ENCODE measurements around the gene NFKBIE.

The NFKBIE gene

GRCh38 chr6:44257025-44257752, 8.2 kb downstream of the NFKBIE start, which contains the start of gene SLC35B2:
SLC35B2 (minus strand) TSS chr6:44257528; CDS start chr6:44257410, 118 bp downstream.
- DNase-seq: peak; percentile 41 to 54

- no peak for DNase-seq
Observed at GRCh38 chr6:44256775-44257024, 8.7 kb downstream of the NFKBIE start.

DNA sequence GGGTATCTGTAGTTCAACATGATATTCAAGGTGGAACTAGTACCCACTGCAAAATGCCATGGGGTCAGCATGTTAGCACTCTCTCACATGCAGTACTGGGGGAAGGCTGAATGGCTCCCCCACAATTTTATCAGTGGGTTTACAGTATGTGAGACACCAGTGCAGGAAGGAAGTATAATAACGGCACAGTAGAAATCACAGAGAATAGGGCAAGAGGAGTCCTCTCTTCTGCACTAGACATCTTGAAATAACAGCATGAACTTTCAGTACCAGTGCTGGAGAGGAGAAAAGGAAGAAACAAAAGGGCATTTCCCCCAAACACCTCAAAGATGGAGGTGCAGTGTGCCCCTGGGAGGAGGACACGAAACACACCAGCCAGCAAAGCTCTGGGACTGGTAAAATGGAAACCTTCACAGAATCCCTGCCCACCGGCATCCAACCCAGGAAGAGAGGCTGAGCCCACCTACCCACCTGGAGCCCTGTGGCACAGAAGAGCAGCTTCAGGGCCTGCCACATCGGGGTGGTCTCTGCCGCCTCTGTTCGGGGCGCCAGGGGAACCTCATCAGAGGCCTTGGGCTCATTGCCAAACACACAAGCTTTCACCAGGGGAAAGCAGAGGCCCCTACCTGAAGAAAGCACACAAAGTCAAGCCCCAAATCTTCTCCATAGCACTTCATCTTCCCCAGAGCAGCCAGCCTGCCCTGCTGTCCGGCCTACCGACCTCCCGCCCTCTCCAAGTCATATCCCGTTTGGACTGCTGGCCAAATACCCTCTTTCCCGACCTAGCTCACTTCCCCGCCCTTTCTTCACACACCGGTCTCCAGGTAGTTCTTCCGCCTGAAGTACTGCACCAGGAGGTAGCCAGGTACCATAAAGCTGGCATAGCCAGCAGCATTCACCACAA, 9.2 kb downstream of the NFKBIE start:
- peak; percentile 13 to 28 for DNase-seq

DNA sequence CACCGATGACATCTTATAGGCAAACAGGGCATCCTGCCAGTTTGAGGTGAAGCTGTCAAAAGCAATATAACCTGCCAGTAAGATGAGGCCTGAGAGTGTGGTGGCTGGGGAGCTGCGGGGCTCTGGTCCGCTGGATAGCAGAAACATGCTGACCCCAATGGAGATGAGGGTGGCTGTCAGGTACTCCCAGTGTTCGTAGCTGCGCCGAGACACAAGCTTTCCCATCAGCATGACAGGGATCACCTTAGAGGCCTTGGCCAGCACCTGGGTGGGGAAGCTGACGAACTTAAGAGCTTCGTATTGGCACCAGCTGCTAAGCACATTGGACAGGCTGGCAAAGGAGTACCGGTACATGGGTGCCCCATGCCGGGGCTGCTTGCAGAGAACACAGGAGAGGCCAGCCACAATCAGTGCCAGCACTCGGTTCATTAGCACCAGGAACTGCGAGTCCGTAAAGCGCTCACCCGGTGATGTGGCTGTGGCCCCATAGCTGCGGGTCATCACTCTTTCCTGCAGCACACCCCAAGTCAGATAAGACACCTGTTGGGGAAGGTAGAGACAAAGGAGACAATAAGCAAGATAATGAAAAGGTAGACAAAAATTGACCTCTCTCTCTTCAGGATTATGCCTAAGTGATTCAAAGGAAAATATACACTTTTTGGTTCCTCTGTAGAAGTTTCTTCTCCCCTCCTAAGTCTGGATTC, 10.1 kb downstream of the NFKBIE start:
- DNase-seq: peak; percentile 29 to 30

DNA sequence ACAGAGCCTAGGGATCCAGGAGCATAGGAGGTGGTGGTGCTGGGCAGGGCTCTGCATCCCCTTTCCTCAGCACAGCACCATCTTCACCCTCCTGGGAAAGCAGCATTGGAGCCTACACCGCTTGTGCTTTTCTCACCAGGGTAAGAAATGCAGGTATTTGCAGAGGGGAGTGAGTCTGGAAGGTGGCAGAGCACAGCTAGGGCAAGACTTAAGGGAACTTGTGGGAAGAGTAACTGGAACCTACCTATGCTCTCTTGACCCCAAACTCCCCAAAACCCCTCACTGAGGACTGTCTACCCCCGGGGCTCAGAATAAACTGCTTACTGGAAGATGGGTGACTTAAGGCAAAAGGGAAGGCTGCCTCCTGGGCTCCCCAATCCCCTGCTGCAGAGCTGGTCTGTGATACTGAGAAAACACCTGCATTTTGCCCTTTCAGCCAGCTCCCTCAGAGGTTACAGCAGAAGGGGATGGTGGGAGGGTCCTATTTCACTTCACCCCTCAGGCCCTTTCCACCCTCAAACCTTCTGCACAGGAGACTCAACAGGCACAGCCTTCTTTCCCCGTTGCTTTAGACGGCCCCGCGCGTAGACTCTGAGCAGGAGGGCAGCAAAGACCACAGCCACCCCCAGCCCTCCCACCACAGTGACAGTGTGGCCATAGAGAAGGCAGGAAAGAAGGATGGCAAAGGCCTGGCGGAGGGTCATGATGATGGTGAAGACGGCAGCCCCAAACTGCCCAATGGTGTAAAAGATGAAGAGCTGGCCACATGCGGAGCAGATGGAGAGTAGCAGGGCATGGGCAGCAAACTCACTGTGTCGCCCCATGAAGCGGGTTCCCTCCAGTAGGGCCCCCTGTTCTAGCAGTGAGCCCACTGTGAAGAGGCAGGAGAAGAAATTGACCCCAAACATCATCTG, 10.9 kb downstream of the NFKBIE start:
- peak in 1 of 2 experiments; percentile 18 for DNase-seq

DNA sequence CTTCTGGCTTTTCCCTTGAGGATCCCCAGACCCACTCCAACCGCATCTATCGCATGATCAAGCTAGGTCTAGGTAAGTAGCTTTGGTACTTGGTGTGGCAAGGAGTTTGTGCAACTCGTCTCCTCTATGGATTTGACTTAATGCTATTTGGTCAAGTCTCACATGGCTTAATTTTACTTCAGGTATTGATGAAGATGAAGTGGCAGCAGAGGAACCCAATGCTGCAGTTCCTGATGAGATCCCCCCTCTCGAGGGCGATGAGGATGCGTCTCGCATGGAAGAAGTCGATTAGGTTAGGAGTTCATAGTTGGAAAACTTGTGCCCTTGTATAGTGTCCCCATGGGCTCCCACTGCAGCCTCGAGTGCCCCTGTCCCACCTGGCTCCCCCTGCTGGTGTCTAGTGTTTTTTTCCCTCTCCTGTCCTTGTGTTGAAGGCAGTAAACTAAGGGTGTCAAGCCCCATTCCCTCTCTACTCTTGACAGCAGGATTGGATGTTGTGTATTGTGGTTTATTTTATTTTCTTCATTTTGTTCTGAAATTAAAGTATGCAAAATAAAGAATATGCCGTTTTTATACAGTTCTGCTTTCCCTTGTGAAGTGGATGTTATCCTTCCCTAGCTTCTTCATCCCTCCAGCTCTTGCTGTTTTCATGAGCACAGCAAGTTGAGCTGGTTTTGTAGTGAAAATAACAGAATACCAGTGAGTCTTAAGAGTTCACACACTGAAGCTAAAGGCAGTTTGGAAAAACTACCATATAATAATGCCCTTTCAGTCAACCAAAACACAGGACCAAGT, 11.8 kb downstream of the NFKBIE start:
- DNase-seq: peak; percentile 52 to 55

DNA sequence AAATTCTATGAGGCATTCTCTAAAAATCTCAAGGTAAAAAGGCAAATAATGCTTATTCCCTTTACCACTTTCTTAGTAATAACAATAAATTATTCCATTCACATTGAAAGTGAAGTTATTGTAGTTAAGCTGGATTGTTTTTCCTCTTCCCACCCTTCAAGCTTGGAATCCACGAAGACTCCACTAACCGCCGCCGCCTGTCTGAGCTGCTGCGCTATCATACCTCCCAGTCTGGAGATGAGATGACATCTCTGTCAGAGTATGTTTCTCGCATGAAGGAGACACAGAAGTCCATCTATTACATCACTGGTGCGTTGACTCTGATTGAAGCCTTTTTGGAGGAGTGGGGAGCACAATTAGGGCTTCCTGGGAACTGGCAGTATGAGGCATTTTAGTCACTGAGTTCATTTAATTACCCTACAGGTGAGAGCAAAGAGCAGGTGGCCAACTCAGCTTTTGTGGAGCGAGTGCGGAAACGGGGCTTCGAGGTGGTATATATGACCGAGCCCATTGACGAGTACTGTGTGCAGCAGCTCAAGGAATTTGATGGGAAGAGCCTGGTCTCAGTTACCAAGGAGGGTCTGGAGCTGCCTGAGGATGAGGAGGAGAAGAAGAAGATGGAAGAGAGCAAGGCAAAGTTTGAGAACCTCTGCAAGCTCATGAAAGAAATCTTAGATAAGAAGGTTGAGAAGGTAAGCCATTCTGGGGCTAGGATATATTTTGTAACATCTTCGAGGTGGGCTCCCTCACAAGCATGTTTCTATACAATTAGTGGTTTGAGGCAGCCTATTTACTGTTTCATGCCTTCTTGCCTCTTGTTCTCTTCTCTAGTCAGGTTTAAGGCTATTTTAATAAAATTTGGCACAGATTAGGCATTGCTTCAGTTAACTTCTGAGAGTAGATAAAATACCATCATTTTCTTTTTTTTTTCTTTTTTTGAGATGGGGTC, 13.5 kb downstream of the NFKBIE start:
- no peak for DNase-seq

DNA sequence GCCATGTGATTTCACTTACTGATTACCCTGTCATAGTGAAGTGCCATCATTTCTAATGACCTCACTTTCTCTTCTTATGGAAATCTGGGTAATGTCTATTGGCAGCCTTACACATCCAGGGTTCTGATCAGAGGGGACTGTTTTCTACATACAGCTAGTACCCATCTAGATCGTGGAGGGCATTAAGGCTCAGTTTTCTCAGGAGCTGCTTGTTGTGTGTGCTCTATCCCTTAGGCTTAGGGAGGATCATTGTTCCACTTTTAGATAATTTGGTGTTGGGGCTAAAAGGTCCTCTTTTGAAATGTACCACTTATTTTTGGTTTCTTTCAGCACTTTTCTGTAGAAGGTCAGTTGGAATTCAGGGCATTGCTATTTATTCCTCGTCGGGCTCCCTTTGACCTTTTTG, 14.6 kb downstream of the NFKBIE start:
- DNase-seq: no peak

- DNase-seq: no peak
Observed at GRCh38 chr6:44250067-44250717, 15.2 kb downstream of the NFKBIE start.

DNA sequence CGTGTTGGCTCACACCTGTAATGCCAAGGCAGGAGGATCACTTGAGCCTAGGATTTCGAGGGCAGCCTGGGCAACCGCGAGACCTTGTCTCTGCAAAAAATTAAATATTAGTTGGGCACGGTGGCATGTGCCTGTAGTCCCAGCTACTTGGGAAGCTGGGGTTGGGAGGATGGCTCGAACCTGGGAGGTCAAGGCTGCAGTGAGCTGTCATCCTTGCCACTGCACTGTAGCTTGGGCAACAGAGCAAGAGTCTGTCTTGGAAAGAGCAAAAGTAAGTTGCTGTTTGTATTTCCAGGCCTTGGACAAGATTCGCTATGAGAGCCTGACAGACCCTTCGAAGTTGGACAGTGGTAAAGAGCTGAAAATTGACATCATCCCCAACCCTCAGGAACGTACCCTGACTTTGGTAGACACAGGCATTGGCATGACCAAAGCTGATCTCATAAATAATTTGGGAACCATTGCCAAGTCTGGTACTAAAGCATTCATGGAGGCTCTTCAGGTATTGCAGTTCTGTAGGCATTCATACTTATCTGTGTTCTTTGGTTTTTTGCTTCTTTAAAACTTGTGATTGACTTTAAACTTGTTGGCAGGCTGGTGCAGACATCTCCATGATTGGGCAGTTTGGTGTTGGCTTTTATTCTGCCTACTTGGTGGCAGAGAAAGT, 16.1 kb downstream of the NFKBIE start:
- no peak for DNase-seq

DNA sequence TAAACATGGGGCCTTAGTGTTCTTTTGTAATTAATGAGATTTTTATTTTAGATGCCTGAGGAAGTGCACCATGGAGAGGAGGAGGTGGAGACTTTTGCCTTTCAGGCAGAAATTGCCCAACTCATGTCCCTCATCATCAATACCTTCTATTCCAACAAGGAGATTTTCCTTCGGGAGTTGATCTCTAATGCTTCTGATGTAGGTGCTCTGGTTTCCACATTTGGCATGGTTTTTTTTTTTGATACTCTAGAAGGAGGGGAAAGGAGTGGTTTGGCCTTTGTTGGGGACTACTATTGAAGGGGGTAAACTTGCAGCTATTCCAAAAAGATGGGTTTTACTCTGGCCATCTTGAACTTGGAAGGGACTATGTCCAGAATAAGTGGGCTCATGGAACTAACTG, 16.8 kb downstream of the NFKBIE start:
- DNase-seq: no peak

- DNase-seq: peak; percentile 89 to 91
Observed at GRCh38 chr6:44247338-44248302, 17.7 kb downstream of the NFKBIE start.

DNA sequence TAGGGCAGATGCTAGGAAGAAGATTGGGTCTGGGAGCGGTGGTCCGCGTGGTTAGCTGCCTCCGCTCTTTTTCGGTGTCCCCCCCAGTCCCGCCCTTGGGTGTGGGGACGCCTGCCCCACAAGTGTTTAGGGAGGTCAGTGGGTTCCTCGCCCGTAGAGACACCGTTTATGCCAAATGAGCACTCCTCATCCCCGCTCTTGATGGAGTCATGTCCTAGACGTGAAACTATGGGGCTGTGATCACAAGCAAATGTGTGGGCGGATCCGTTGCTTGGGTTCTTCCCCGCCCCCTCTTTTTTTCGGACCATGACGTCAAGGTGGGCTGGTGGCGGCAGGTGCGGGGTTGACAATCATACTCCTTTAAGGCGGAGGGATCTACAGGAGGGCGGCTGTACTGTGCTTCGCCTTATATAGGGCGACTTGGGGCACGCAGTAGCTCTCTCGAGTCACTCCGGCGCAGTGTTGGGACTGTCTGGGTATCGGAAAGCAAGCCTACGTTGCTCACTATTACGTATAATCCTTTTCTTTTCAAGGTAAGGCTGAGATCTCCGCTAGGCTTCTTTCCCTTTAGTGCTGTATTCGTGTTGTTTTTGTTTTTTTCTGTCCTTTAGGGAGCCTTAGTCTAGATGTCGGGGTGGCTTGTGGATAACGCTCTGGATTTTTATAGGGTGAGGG, 18.6 kb downstream of the NFKBIE start, which contains the start of gene HSP90AB1:
TSS of gene HSP90AB1 (plus strand) at position 439 of the 675 bp plus-strand sequence. CDS start 1,529 bp downstream, outside the sequence.
- peak; percentile 98 for DNase-seq

DNA sequence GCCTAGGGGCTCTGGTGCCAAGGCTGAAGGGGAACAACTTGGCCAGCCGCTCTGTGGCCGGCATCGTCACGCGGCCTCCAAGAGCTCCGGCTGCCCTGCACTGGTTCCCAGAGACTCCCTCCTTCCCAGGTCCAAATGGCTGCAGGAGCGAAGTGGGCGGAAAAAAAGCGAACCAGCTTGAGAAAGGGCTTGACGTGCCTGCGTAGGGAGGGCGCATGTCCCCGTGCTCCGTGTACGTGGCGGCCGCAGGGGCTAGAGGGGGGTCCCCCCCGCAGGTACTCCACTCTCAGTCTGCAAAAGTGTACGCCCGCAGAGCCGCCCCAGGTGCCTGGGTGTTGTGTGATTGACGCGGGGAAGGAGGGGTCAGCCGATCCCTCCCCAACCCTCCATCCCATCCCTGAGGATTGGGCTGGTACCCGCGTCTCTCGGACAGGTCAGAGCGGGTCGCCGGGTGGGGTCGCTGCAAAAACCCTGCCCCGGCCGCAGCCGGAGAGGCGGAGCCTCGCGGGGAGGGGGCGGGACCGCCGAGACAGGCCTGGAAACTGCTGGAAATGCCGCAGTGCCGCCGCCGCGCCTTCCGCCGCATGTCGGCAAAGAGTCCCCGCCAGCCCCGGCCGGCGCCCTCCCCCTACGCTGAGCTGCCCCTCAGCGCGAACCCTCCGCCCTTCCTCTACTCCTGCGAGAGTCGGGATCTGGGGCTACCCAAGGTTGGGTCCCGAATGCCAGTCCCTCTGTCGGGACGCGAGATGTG, 19.3 kb downstream of the NFKBIE start:
- peak; percentile 74 to 78 for DNase-seq

DNA sequence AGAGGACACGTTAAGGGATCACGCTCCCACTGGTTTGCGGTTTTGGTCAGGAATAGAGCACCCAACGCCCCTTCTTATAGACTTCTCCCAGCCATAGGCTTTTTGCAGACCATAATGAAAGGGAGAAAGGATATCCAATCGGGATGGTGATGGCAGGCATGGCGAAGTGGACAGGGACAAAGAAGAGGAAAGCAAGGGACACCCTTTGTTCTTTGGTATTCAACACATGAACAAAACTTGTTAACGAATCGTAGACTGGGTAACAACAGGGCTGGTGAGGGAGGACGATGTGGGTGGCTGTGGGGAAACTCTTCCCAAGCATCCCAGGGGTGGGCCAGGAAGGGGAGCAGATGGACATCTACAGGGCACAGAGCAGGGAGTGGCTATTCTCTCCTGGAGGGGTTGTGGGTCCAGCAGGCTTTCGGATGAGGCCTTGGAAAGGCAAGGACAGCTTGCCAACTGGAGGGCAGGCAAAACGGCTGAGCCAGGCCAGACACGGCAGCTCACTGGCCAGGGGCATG, 19.9 kb downstream of the NFKBIE start:
- DNase-seq: no peak

- no peak for DNase-seq
Observed at GRCh38 chr6:44243345-44243744, 22.0 kb downstream of the NFKBIE start.

All from activated CD4-positive, alpha-beta T cell treated with anti-CD3 and anti-CD28 coated beads, Interleukin-2, amount 50 U/mL, for 4 hours (primary cell).